ENCODE measurements around the gene MMP28.
"Not testable (repeated sequence)": the region's sequence is repeated elsewhere in the genome, so short reads cannot be mapped to it uniquely, and the experiment has no call there.

MMP28 gene

GRCh38 chr17:35765756-35766488, 29.5 kb downstream of the MMP28 start:
- DNase-seq (ENCODE audit: low read depth in 2 of 2), result no peak

GRCh38 chr17:35765086-35765710, 30.2 kb downstream of the MMP28 start:
- DNase-seq (ENCODE audit: low read depth in 2 of 2), result no peak

GRCh38 chr17:35764123-35764991, 31.1 kb downstream of the MMP28 start:
- peak; percentile 73 to 76 for DNase-seq (ENCODE audit: low read depth in 2 of 2)

GRCh38 chr17:35763767-35764122, 31.7 kb downstream of the MMP28 start:
- DNase-seq (ENCODE audit: low read depth in 2 of 2), result no peak

- DNase-seq (ENCODE audit: low read depth in 2 of 2), result no peak
Measured at GRCh38 chr17:35761601-35762000, 33.8 kb downstream of the MMP28 start.

GRCh38 chr17:35760587-35760986, 34.9 kb downstream of the MMP28 start, which contains the start of gene C17orf50:
TSS of gene C17orf50 (plus strand) at chr17:35760887. CDS start at chr17:35760942, 55 bp downstream.
- DNase-seq (ENCODE audit: low read depth in 2 of 2), result no peak

GRCh38 chr17:35757243-35757642, 38.2 kb downstream of the MMP28 start:
- no peak for DNase-seq (ENCODE audit: low read depth in 2 of 2)

GRCh38 chr17:35752945-35753764, 42.3 kb downstream of the MMP28 start, which contains the start of gene GAS2L2:
TSS of gene GAS2L2 (minus strand) at chr17:35753239. CDS start at chr17:35752850, 389 bp downstream.
- no peak for DNase-seq (ENCODE audit: low read depth in 2 of 2)

GRCh38 chr17:35752471-35752870, 43.0 kb downstream of the MMP28 start:
- DNase-seq (ENCODE audit: low read depth in 2 of 2), result no peak

- not testable (repeated sequence) for DNase-seq (ENCODE audit: low read depth in 2 of 2)
Measured at GRCh38 chr17:35751541-35751940, 43.9 kb downstream of the MMP28 start.

- no peak for DNase-seq (ENCODE audit: low read depth in 2 of 2)
Measured at GRCh38 chr17:35750526-35751395, 44.7 kb downstream of the MMP28 start.

- no peak for DNase-seq (ENCODE audit: low read depth in 2 of 2)
Measured at GRCh38 chr17:35749560-35750412, 45.7 kb downstream of the MMP28 start.

- DNase-seq (ENCODE audit: low read depth in 2 of 2), result no peak
Measured at GRCh38 chr17:35748979-35749378, 46.5 kb downstream of the MMP28 start.

GRCh38 chr17:35748341-35748841, 47.0 kb downstream of the MMP28 start:
- DNase-seq (ENCODE audit: low read depth in 2 of 2), result no peak

GRCh38 chr17:35747540-35748017, 47.9 kb downstream of the MMP28 start:
- peak; percentile 58 to 59 for DNase-seq (ENCODE audit: low read depth in 2 of 2)

GRCh38 chr17:35745749-35746320, 49.6 kb downstream of the MMP28 start:
- DNase-seq (ENCODE audit: low read depth in 2 of 2), result no peak

- DNase-seq (ENCODE audit: low read depth in 2 of 2), result no peak
Measured at GRCh38 chr17:35745246-35745645, 50.2 kb downstream of the MMP28 start.

GRCh38 chr17:35744830-35745229, 50.6 kb downstream of the MMP28 start:
- DNase-seq (ENCODE audit: low read depth in 2 of 2), result no peak

Measured in stimulated activated CD8-positive, alpha-beta memory T cell treated with anti-CD3 and anti-CD28 coated beads, Interleukin-2, amount 100 ng/mL, for 1 hour (primary cell).